ENCODE data around the gene KBTBD6. TPM values are rescaled to one million over a fixed set of nuclear protein-coding genes. Genes with fewer than 3 reads are reported as not detected.

KBTBD6 gene
- polyA plus RNA-seq, 1 experiment, result 5.1 TPM

GRCh38 chr13:41162151-41162550 lies 29.5 kb upstream of the KBTBD6 start:
- ChIA-PET POLR2A (no interaction called here), CTCF (no interaction called here)
- no peak for TF ChIP-seq CTCF (IDR thresholded peaks at IDR 0.05; ENCODE audit: insufficient read depth, low read depth, low read length)

GRCh38 chr13:41159174-41159573 lies 26.6 kb upstream of the KBTBD6 start:
- CTCF ChIA-PET, result no interaction called here
- no peak for TF ChIP-seq CTCF (IDR thresholded peaks at IDR 0.05; ENCODE audit: insufficient read depth, low read depth, low read length)

More at GRCh38 chr13:41162151-41162550, 29.5 kb upstream of the KBTBD6 start:
- H3K36me3 ChIP-seq (ENCODE audit: control insufficient read depth, insufficient read depth, low read length), result no peaks in the 10 kb centered on the region
- no peak for DNase-seq (ENCODE audit: low read depth)
- H3K4me3 ChIP-seq (ENCODE audit: low read depth, low read length), result no peak overlapping the region
- no peaks in the 10 kb centered on the region for H3K27me3 ChIP-seq (ENCODE audit: control insufficient read depth, insufficient read depth, low read length)

GRCh38 chr13:41157048-41157717 lies 24.6 kb upstream of the KBTBD6 start:
- ChIA-PET POLR2A (no interaction called here), CTCF (no interaction called here)
- no peak for DNase-seq (ENCODE audit: low read depth)
- no peak for TF ChIP-seq CTCF (IDR thresholded peaks at IDR 0.05; ENCODE audit: insufficient read depth, low read depth, low read length)
- Histone ChIP-seq H3K4me3 (ENCODE audit: low read depth, low read length) (no peak overlapping the region), H3K27me3 (ENCODE audit: control insufficient read depth, insufficient read depth, low read length) (no peaks in the 10 kb centered on the region), H3K36me3 (ENCODE audit: control insufficient read depth, insufficient read depth, low read length) (no peaks in the 10 kb centered on the region)

More at GRCh38 chr13:41159174-41159573, 26.6 kb upstream of the KBTBD6 start:
- no peak for DNase-seq (ENCODE audit: low read depth)
- POLR2A ChIA-PET, result no interaction called here
- H3K36me3 ChIP-seq (ENCODE audit: control insufficient read depth, insufficient read depth, low read length), result no peaks in the 10 kb centered on the region
- H3K27me3 ChIP-seq (ENCODE audit: control insufficient read depth, insufficient read depth, low read length), result no peaks in the 10 kb centered on the region
- H3K4me3 ChIP-seq (ENCODE audit: low read depth, low read length), result no peak overlapping the region

GRCh38 chr13:41156620-41157019 lies 24.0 kb upstream of the KBTBD6 start:
- Histone ChIP-seq H3K4me3 (ENCODE audit: low read depth, low read length) (no peak overlapping the region), H3K36me3 (ENCODE audit: control insufficient read depth, insufficient read depth, low read length) (no peaks in the 10 kb centered on the region), H3K27me3 (ENCODE audit: control insufficient read depth, insufficient read depth, low read length) (no peaks in the 10 kb centered on the region)
- DNase-seq (ENCODE audit: low read depth), result no peak
- ChIA-PET POLR2A (no interaction called here), CTCF (no interaction called here)
- TF ChIP-seq CTCF (IDR thresholded peaks at IDR 0.05; ENCODE audit: insufficient read depth, low read depth, low read length), result no peak

- no peak for DNase-seq (ENCODE audit: low read depth)
- TF ChIP-seq CTCF (IDR thresholded peaks at IDR 0.05; ENCODE audit: insufficient read depth, low read depth, low read length), result no peak
- ChIA-PET CTCF (interaction anchor here (2.0 kb wide), 1 partner anchor 43 kb away, joined by 7 read pairs; no protein-coding TSS in a partner anchor), POLR2A (interaction anchor here (0.6 kb wide), 1 partner anchor 63 kb away, joined by 4 read pairs; no protein-coding TSS in a partner anchor)
- Histone ChIP-seq H3K36me3 (ENCODE audit: control insufficient read depth, insufficient read depth, low read length) (no peaks in the 10 kb centered on the region), H3K4me3 (ENCODE audit: low read depth, low read length) (no peak overlapping the region), H3K27me3 (ENCODE audit: control insufficient read depth, insufficient read depth, low read length) (no peaks in the 10 kb centered on the region)
These were observed 21.4 kb upstream of the KBTBD6 start for GRCh38 chr13:41154042-41154441.
